Adipocyte (in vitro differentiated cells): ENCODE measurements around the gene MAP3K3.

Source experiments
- DNase-seq: peaks from one replicate; pipeline ENCODE4 v3.0.0-alpha.2; 2015; ENCODE audit warnings: low read depth
- H3K27me3 ChIP-seq: replicated peaks from 2 replicates; pipeline ENCODE4 v1.7.0; 2013; ENCODE audit warnings: mild to moderate bottlenecking, low read length, moderate library complexity; ENCODE audit not compliant: control insufficient read depth, insufficient read depth
- H3K36me3 ChIP-seq: 2 replicates; pipeline ENCODE4 v1.7.0; 2013; ENCODE audit warnings: low read length, mild to moderate bottlenecking, moderate library complexity; ENCODE audit not compliant: control insufficient read depth, insufficient read depth, severe bottlenecking
- H3K4me1 ChIP-seq: 2 replicates; pipeline ENCODE4 v1.7.0; 2013; ENCODE audit warnings: mild to moderate bottlenecking, low read length, moderate library complexity; ENCODE audit not compliant: control insufficient read depth, insufficient read depth
- H3K4me3 ChIP-seq: 2 replicates; pipeline ENCODE4 v1.7.0; 2013; ENCODE audit warnings: mild to moderate bottlenecking, low read length, moderate library complexity
- H3K9ac ChIP-seq: 2 replicates; pipeline ENCODE4 v1.7.0; 2013; ENCODE audit warnings: mild to moderate bottlenecking, low read length, moderate library complexity
- H3K9me3 ChIP-seq: 2 replicates; pipeline ENCODE4 v1.7.0; 2013; ENCODE audit warnings: mild to moderate bottlenecking, low read length, moderate library complexity; ENCODE audit not compliant: control insufficient read depth

The MAP3K3 gene

GRCh38 chr17:63621684-63622573 lies at the start of gene MAP3K3:
Gene MAP3K3 (plus strand): TSS chr17:63622417. CDS start chr17:63622760, 343 bp downstream.
- Histone ChIP-seq H3K4me1 (peaks cover 28% of the 10 kb centered on the region), H3K4me3 (peak within 1 kb of the TSS; percentile 94), H3K27me3 (no peaks in the 10 kb centered on the region), H3K9me3 (no peaks in the 10 kb centered on the region), H3K36me3 (no peaks in the 10 kb centered on the region), H3K9ac (peak within 1 kb of the TSS; percentile 90)
- DNase-seq: peak; percentile 100

GRCh38 chr17:63573634-63574033 lies 48.6 kb upstream of the MAP3K3 start:
- Histone ChIP-seq H3K27me3 (no peaks in the 10 kb centered on the region), H3K4me3 (no peak overlapping the region), H3K4me1 (peaks cover 8% of the 10 kb centered on the region), H3K9me3 (no peaks in the 10 kb centered on the region), H3K9ac (no peak overlapping the region), H3K36me3 (no peaks in the 10 kb centered on the region)
- DNase-seq: peak; percentile 30

GRCh38 chr17:63578027-63578768 lies 44.0 kb upstream of the MAP3K3 start:
- Histone ChIP-seq H3K36me3 (peaks cover 32% of the 10 kb centered on the region), H3K9ac (no peak overlapping the region), H3K4me1 (no peaks in the 10 kb centered on the region), H3K27me3 (no peaks in the 10 kb centered on the region), H3K9me3 (no peaks in the 10 kb centered on the region), H3K4me3 (no peak overlapping the region)
- DNase-seq: no peak

- Histone ChIP-seq H3K4me3 (no peak overlapping the region), H3K9me3 (no peaks in the 10 kb centered on the region), H3K27me3 (no peaks in the 10 kb centered on the region), H3K36me3 (peaks cover 37% of the 10 kb centered on the region), H3K9ac (no peak overlapping the region), H3K4me1 (no peaks in the 10 kb centered on the region)
- no peak for DNase-seq
These were observed 43.5 kb upstream of the MAP3K3 start for GRCh38 chr17:63578769-63579111.

GRCh38 chr17:63579633-63580032 lies 42.6 kb upstream of the MAP3K3 start:
- Histone ChIP-seq H3K9ac (no peak overlapping the region), H3K4me1 (no peaks in the 10 kb centered on the region), H3K27me3 (no peaks in the 10 kb centered on the region), H3K4me3 (no peak overlapping the region), H3K36me3 (peaks cover 44% of the 10 kb centered on the region), H3K9me3 (no peaks in the 10 kb centered on the region)
- no peak for DNase-seq

- no peaks in the 10 kb centered on the region for H3K27me3 ChIP-seq
- no peak overlapping the region for H3K4me3 ChIP-seq
- no peaks in the 10 kb centered on the region for H3K4me1 ChIP-seq
- DNase-seq: no peak
- no peak overlapping the region for H3K9ac ChIP-seq
- no peaks in the 10 kb centered on the region for H3K9me3 ChIP-seq
- H3K36me3 ChIP-seq: peaks cover 83% of the 10 kb centered on the region
These were observed 34.4 kb upstream of the MAP3K3 start for GRCh38 chr17:63587770-63588169.

- DNase-seq: no peak
- no peak overlapping the region for H3K4me3 ChIP-seq
- no peaks in the 10 kb centered on the region for H3K4me1 ChIP-seq
- H3K36me3 ChIP-seq: peaks cover 83% of the 10 kb centered on the region
- H3K9ac ChIP-seq: no peak overlapping the region
- no peaks in the 10 kb centered on the region for H3K9me3 ChIP-seq
- H3K27me3 ChIP-seq: no peaks in the 10 kb centered on the region
These were observed 33.4 kb upstream of the MAP3K3 start for GRCh38 chr17:63588797-63589196.

- Histone ChIP-seq H3K4me3 (no peak overlapping the region), H3K4me1 (no peaks in the 10 kb centered on the region), H3K9me3 (no peaks in the 10 kb centered on the region), H3K36me3 (peaks cover 83% of the 10 kb centered on the region), H3K27me3 (no peaks in the 10 kb centered on the region), H3K9ac (no peak overlapping the region)
- DNase-seq: no peak
These were observed 32.6 kb upstream of the MAP3K3 start for GRCh38 chr17:63589646-63590045.

- no peak overlapping the region for H3K4me3 ChIP-seq
- no peaks in the 10 kb centered on the region for H3K4me1 ChIP-seq
- no peak for DNase-seq
- peaks cover 56% of the 10 kb centered on the region for H3K36me3 ChIP-seq
- H3K27me3 ChIP-seq: no peaks in the 10 kb centered on the region
- no peak overlapping the region for H3K9ac ChIP-seq
- no peaks in the 10 kb centered on the region for H3K9me3 ChIP-seq
These were observed 29.4 kb upstream of the MAP3K3 start for GRCh38 chr17:63592797-63593196.

GRCh38 chr17:63595132-63595531 lies 27.1 kb upstream of the MAP3K3 start:
- H3K36me3 ChIP-seq: peaks cover 37% of the 10 kb centered on the region
- no peak for DNase-seq
- H3K27me3 ChIP-seq: no peaks in the 10 kb centered on the region
- peaks cover 3% of the 10 kb centered on the region for H3K4me1 ChIP-seq
- no peak overlapping the region for H3K4me3 ChIP-seq
- no peak overlapping the region for H3K9ac ChIP-seq
- H3K9me3 ChIP-seq: no peaks in the 10 kb centered on the region

GRCh38 chr17:63596856-63597586 lies 25.2 kb upstream of the MAP3K3 start:
- no peak for DNase-seq
- H3K27me3 ChIP-seq: no peaks in the 10 kb centered on the region
- H3K4me3 ChIP-seq: no peak overlapping the region
- peaks cover 19% of the 10 kb centered on the region for H3K36me3 ChIP-seq
- no peak overlapping the region for H3K9ac ChIP-seq
- no peaks in the 10 kb centered on the region for H3K9me3 ChIP-seq
- peaks cover 14% of the 10 kb centered on the region for H3K4me1 ChIP-seq
